ENCODE results near the gene CDH2. TPM values are rescaled to one million over a fixed set of nuclear protein-coding genes. Genes with fewer than 3 reads are reported as not detected.
"Not testable (repeated sequence)": the region's sequence is repeated elsewhere in the genome, so short reads cannot be mapped to it uniquely, and the experiment has no call there.

Gene CDH2
- total RNA-seq, 1 experiment from 2014 or later: 32.5 TPM

- no peak for DNase-seq (ENCODE audit: low spot score)
Observed at GRCh38 chr18:27921392-27921791, 255.5 kb downstream of the CDH2 start.

GRCh38 chr18:27920836-27921235, 256.1 kb downstream of the CDH2 start:
- no peak for DNase-seq (ENCODE audit: low spot score)

DNA sequence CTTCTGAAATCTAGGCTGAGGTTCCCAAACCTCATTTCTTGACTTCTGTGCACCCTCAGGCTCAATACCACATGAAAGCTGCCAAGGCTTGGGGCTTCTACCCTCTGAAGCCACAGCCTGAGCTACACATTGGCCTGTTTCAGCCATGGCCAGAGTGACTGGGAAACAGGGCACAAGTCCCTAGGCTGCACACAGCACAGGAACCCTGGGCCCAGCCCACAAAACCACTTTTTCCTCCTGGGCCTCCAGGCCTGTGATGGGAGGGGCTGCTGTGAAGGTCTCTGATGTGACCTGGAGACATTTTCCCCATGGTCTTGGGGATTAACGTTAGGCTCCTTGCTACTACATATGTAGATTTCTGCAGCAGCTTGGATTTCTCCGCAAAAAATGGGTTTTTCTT, 270.7 kb downstream of the CDH2 start:
- not testable (repeated sequence) for DNase-seq (ENCODE audit: low spot score)

DNA sequence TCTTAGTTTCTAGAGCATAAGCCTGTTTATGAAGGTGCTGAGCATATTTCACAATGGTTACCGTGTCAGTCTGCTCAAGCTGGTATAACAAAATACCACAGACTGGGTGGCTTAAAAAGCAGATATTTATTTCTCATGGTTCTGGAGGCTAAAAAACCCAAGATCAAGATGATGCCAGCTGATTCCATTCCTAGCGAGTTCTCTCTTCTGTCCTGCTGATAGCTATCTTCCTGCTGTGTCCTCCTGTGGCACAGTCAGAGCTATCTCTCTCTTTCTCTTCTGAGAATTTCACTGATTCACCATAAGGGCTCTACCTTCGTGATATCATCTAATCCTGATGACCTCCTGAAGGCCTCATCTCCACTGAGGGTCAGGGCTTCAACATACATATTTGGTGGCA, 273.0 kb downstream of the CDH2 start:
- no peak for DNase-seq (ENCODE audit: low spot score)

DNA sequence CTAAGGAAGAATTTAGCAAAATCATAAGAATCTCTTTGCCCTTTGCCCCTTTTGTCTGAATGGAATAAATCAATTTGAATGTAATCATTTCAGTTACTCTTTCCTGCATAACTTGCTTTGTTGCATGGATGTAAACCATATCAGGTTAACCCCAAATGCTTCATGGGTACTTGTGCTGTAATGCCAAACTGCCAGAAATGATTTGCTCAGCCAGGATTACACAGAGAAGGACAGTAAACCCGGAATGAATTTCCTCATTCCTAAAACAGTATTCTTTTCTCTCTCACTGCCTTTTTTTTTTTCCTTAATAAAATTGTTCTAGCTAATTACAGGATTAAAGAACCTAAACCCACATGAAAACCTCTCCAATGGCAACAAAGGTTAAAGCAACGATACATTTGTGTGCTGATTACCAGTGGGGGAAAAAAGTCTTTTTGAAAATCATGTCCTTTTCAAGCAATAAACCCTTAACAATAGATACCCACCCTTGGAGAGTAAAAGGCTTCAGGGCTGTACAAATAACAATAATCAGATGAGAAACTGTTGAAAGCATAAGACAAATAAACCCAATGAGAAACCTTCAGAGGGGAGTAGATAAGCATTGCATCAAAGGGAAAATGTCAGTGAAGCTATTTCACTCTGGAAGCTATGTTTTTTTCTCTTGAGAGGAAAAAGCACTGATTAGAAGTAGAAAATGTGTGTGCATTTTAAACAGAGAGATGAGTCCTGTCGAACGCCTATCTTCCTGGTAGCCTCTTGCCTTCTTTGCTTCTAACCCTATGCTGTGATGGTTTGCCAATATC, 275.3 kb downstream of the CDH2 start:
- no peak for DNase-seq (ENCODE audit: low spot score)

All from H4 (cell line).